Endodermal cell (in vitro differentiated cells): ENCODE measurements around the gene TEN1. TPM values are rescaled to one million over a fixed set of nuclear protein-coding genes. Genes with fewer than 3 reads are reported as not detected.

Experiments
- DNase-seq: peaks from one replicate; pipeline ENCODE4 v3.0.0-alpha.2; 2017
- H3K27ac ChIP-seq: 2 replicates; pipeline ENCODE4 v1.5.1; 2013; ENCODE audit warnings: mild to moderate bottlenecking, low read depth, low read length, moderate library complexity
- H3K27me3 ChIP-seq: 2 replicates; pipeline ENCODE4 v1.6.1; 2013; ENCODE audit warnings: mild to moderate bottlenecking, low read length, moderate library complexity; ENCODE audit not compliant: insufficient read depth, control insufficient read depth, poor library complexity, severe bottlenecking
- H3K36me3 ChIP-seq: 2 replicates; pipeline ENCODE4 v1.7.0; 2013; ENCODE audit warnings: mild to moderate bottlenecking, low read length, moderate library complexity; ENCODE audit not compliant: control insufficient read depth, insufficient read depth
- H3K4me1 ChIP-seq: one replicate; pipeline ENCODE4 v1.7.0; 2013; ENCODE audit warnings: low read length; ENCODE audit not compliant: control insufficient read depth, insufficient read depth
- H3K4me3 ChIP-seq: 2 replicates; pipeline ENCODE4 v1.5.1; 2013; ENCODE audit warnings: mild to moderate bottlenecking, low read length, moderate library complexity
- H3K9ac ChIP-seq: 2 replicates; pipeline ENCODE4 v1.6.1; 2013; ENCODE audit warnings: mild to moderate bottlenecking, low read length, moderate library complexity; ENCODE audit not compliant: poor library complexity, severe bottlenecking; ENCODE audit errors: extremely low read depth
- H3K9me3 ChIP-seq: 2 replicates; pipeline ENCODE4 v1.6.1; 2013; ENCODE audit warnings: mild to moderate bottlenecking, low read length, moderate library complexity; ENCODE audit not compliant: control insufficient read depth
- H3K27ac Mint-ChIP-seq: 2 replicates; pipeline ENCODE4 v1.8.0; 2020; ENCODE audit warnings: mixed read lengths
- H3K27me3 Mint-ChIP-seq: 2 replicates; pipeline ENCODE4 v1.8.0; 2021; ENCODE audit warnings: mild to moderate bottlenecking, mixed read lengths; ENCODE audit not compliant: insufficient read depth
- H3K36me3 Mint-ChIP-seq: 2 replicates; pipeline ENCODE4 v1.8.0; 2020; ENCODE audit warnings: low read depth, mixed read lengths
- H3K4me1 Mint-ChIP-seq: 2 replicates; pipeline ENCODE4 v1.8.0; 2020; ENCODE audit warnings: mixed read lengths
- H3K4me3 Mint-ChIP-seq: 2 replicates; pipeline ENCODE4 v1.8.0; 2020; ENCODE audit warnings: mild to moderate bottlenecking, moderate library complexity, mixed read lengths
- H3K9me3 Mint-ChIP-seq: 2 replicates; pipeline ENCODE4 v1.8.0; 2020; ENCODE audit warnings: mild to moderate bottlenecking, mixed read lengths
- CTCF ChIP-seq: fragments of 200-600 bp; sonication (generic); conservative IDR thresholded peaks from 2 replicates; pipeline ENCODE4 v1.5.0; 2021; ENCODE audit warnings: antibody characterized with exemption, mild to moderate bottlenecking
- WGBS, 2 experiments: methylation state at CpG; one replicate each; pipeline versions ENCODE4 v1.1.5 to v1.1.7; 2013; ENCODE audit warnings: missing lambda C conversion rate in 2 of 2, mixed read lengths in 1 of 2; ENCODE audit not compliant: insufficient coverage in 1 of 2, insufficient read length in 1 of 2; 5-methylcytosine and 5-hydroxymethylcytosine counted together
- total RNA-seq, 2 donors: library from RNA; stranded (reverse); fragmentation: NEBNext Ultra II Directional in 1 of 2; extraction: Animal tissue kit (Norgen Biotek cat#: 25700) in 1 of 2; gene quantifications; 2 replicates in 1 of 2; 3 replicates in 1 of 2; pipeline ENCODE4 v1.2.1, GENCODE V29; 2021

Gene TEN1
- total RNA-seq, 2 donors from 2014 or later: 12.1 to 15.3 TPM

DNA sequence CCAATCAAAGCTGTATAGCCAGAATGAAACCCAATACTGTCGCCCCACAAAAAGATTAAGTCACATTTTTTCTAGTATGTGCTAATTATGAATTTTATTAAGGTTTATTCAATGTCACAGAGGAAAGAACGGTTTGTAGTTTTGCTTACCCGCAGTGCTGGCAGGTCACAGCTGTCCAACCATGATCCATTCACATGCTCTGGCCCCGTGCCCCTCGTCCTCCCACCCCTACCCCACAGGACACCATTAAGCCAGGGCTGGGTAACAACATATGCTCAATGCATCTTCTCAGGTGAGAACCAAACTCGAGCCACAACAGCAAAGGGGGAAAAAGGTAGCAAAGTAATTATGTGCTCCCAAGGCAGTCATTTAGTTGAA lies 37.6 kb upstream of the TEN1 start:
- DNase-seq: peak; percentile 54
- Histone ChIP-seq H3K36me3 (peaks cover 36% of the 10 kb centered on the region), H3K27me3 (no peaks in the 10 kb centered on the region), H3K9me3 (no peaks in the 10 kb centered on the region), H3K9ac (no peak overlapping the region), H3K27ac (no peak overlapping the region), H3K4me3 (peak overlapping the region; percentile 91), H3K4me1 (no peaks in the 10 kb centered on the region)
- no peak for TF ChIP-seq CTCF
- H3K27me3 Mint-ChIP-seq: no peaks in the 10 kb centered on the region
- peak overlapping the region; percentile 94 for H3K27ac Mint-ChIP-seq
- peaks cover 22% of the 10 kb centered on the region for H3K36me3 Mint-ChIP-seq
- H3K4me1 Mint-ChIP-seq: peaks cover 8% of the 10 kb centered on the region
- H3K9me3 Mint-ChIP-seq: no peaks in the 10 kb centered on the region
- 83 to 85% methylated on average over 1 to 5 of the region's 6 CpGs for WGBS, 2 experiments
- H3K4me3 Mint-ChIP-seq: peak overlapping the region; percentile 85

- Histone ChIP-seq H3K36me3 (peaks cover 46% of the 10 kb centered on the region), H3K27me3 (no peaks in the 10 kb centered on the region), H3K9ac (no peak overlapping the region), H3K4me3 (no peak overlapping the region), H3K9me3 (no peaks in the 10 kb centered on the region), H3K27ac (no peak overlapping the region), H3K4me1 (no peaks in the 10 kb centered on the region)
- no peaks in the 10 kb centered on the region for H3K9me3 Mint-ChIP-seq
- no peak overlapping the region for H3K4me3 Mint-ChIP-seq
- peaks cover 8% of the 10 kb centered on the region for H3K4me1 Mint-ChIP-seq
- no peaks in the 10 kb centered on the region for H3K27me3 Mint-ChIP-seq
- DNase-seq: no peak
- 94 to 95% methylated on average over 3 to 4 of the region's 4 CpGs for WGBS, 2 experiments
- TF ChIP-seq CTCF: no peak
- no peak overlapping the region for H3K27ac Mint-ChIP-seq
- H3K36me3 Mint-ChIP-seq: peaks cover 31% of the 10 kb centered on the region
Measured at GRCh38 chr17:75942473-75942872, 36.6 kb upstream of the TEN1 start.

DNA sequence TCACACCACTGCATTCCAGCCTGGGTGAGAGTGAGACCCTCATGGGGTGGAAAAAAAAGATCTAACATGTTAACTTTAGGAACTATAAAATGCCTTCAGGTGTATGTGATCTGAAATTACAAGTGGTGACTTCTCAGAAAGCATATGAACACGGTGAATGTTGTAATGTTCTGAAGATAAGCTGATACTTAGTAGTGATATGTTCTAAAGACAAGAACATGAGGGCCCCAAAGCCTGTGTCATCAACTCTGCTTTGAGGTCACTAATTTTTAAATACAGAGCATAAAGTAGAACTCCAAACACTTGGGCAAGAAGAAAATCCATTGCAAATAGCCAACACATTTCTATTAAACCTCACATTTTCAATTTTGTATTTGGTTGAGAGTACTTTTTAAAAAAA lies 35.5 kb upstream of the TEN1 start:
- no peak for DNase-seq
- no peak overlapping the region for H3K9ac ChIP-seq
- WGBS, 2 experiments: 93 to 100% methylated on average over 1 of the region's 1 CpG
- H3K36me3 Mint-ChIP-seq: peaks cover 36% of the 10 kb centered on the region
- no peaks in the 10 kb centered on the region for H3K9me3 Mint-ChIP-seq
- H3K27ac ChIP-seq: no peak overlapping the region
- no peak overlapping the region for H3K4me3 Mint-ChIP-seq
- H3K27me3 Mint-ChIP-seq: no peaks in the 10 kb centered on the region
- no peaks in the 10 kb centered on the region for H3K4me1 ChIP-seq
- H3K4me3 ChIP-seq: no peak overlapping the region
- peaks cover 56% of the 10 kb centered on the region for H3K36me3 ChIP-seq
- no peaks in the 10 kb centered on the region for H3K9me3 ChIP-seq
- H3K27ac Mint-ChIP-seq: no peak overlapping the region
- peaks cover 8% of the 10 kb centered on the region for H3K4me1 Mint-ChIP-seq
- TF ChIP-seq CTCF: no peak
- no peaks in the 10 kb centered on the region for H3K27me3 ChIP-seq
